Thoracic aorta (tissue), 2 donors: ENCODE data around the gene NRXN2. TPM values are rescaled to one million over a fixed set of nuclear protein-coding genes. Genes with fewer than 3 reads are reported as not detected.
A peak's percentile ranks its signal among the peaks of the same experiment; 100 is the strongest.

Source experiments
- ATAC-seq: fragments of 150-250 bp; one replicate; pipeline ENCODE4 v1.8.0; 2017; ENCODE audit warnings: low read depth; ENCODE audit not compliant: insufficient number of reproducible peaks, low FRiP score
- DNase-seq: peaks from one replicate; pipeline ENCODE4 v3.0.0-alpha.2; 2020; ENCODE audit warnings: low spot score
- H3K27ac ChIP-seq, 2 donors: fragments of 200-600 bp; sonication (generic); 1 replicate in 1 of 2; 2 replicates in 1 of 2; pipeline ENCODE4 v1.5.1; 2016; ENCODE audit warnings: mild to moderate bottlenecking in 2 of 2, moderate library complexity in 2 of 2
- H3K27me3 ChIP-seq: fragments of 200-600 bp; sonication (generic); replicated peaks from 2 replicates; pipeline ENCODE4 v1.6.0; 2016; ENCODE audit warnings: mild to moderate bottlenecking; ENCODE audit not compliant: insufficient read depth
- H3K36me3 ChIP-seq: fragments of 200-600 bp; sonication (generic); one replicate; pipeline ENCODE4 v1.5.1; 2016
- H3K4me1 ChIP-seq, 2 donors: fragments of 200-600 bp; sonication (generic); 1 replicate in 1 of 2; 2 replicates in 1 of 2; pipeline versions ENCODE4 v1.5.1 to v1.6.0; 2016; ENCODE audit warnings: low read depth in 2 of 2, mild to moderate bottlenecking in 1 of 2; ENCODE audit not compliant: control insufficient read depth in 1 of 2
- H3K4me3 ChIP-seq: fragments of 200-600 bp; sonication (generic); 2 replicates; pipeline ENCODE4 v1.5.1; 2016; ENCODE audit warnings: mild to moderate bottlenecking
- H3K9me3 ChIP-seq: fragments of 200-600 bp; sonication (generic); 2 replicates; pipeline ENCODE4 v1.5.1; 2016
- CTCF ChIP-seq: fragments of 200-600 bp; sonication (generic); IDR thresholded peaks from one replicate; pipeline ENCODE4 v1.5.1; 2019; ENCODE audit warnings: antibody characterized with exemption
- total RNA-seq, 2 donors: library from RNA; depleted of rRNA; stranded (reverse); fragments of >200 nt; gene quantifications; one replicate each; pipeline versions ENCODE4 v1.1.0 to v1.2.3, GENCODE V29; 2016

NRXN2 gene
- 10 to 100 TPM; 40.3 to 41.3 TPM for total RNA-seq

GRCh38 chr11:64723117-64723906 is at the start of gene NRXN2:
NRXN2 (minus strand) TSS chr11:64723197; CDS start chr11:64713699, 9,498 bp downstream.
- peak; percentile 35 for DNase-seq
- peak; percentile 97 for TF ChIP-seq CTCF
- peaks cover 0 to 7% of the 10 kb centered on the region in 2 donors for H3K4me1 ChIP-seq
- peak within 1 kb of the TSS; percentile 38 to 66 for H3K27ac ChIP-seq
- peak; percentile 83 for ATAC-seq
- H3K27me3 ChIP-seq: no peaks in the 10 kb centered on the region
- no peaks in the 10 kb centered on the region for H3K9me3 ChIP-seq
- H3K36me3 ChIP-seq: peaks cover 4% of the 10 kb centered on the region
- H3K4me3 ChIP-seq: peak within 1 kb of the TSS; percentile 99

- no peak for DNase-seq
- Histone ChIP-seq H3K4me1 (peaks cover 37 to 59% of the 10 kb centered on the region in 2 donors), H3K4me3 (no peak overlapping the region), H3K36me3 (peaks cover 86% of the 10 kb centered on the region), H3K27ac (peak overlapping the region; percentile 7 to 22), H3K9me3 (no peaks in the 10 kb centered on the region), H3K27me3 (no peaks in the 10 kb centered on the region)
- no peak for ATAC-seq
- no peak for TF ChIP-seq CTCF
Observed at GRCh38 chr11:64772303-64773018, 49.5 kb upstream of the NRXN2 start.

GRCh38 chr11:64771861-64772260 is 48.9 kb upstream of the NRXN2 start:
- H3K36me3 ChIP-seq: peaks cover 92% of the 10 kb centered on the region
- DNase-seq: no peak
- no peaks in the 10 kb centered on the region for H3K27me3 ChIP-seq
- no peak overlapping the region for H3K4me3 ChIP-seq
- H3K27ac ChIP-seq: no peak overlapping the region
- H3K9me3 ChIP-seq: no peaks in the 10 kb centered on the region
- H3K4me1 ChIP-seq: peaks cover 34 to 57% of the 10 kb centered on the region in 2 donors
- TF ChIP-seq CTCF: no peak
- no peak for ATAC-seq

GRCh38 chr11:64770120-64770519 is 47.1 kb upstream of the NRXN2 start:
- no peak overlapping the region for H3K4me3 ChIP-seq
- ATAC-seq (no peak), DNase-seq (no peak)
- H3K27ac ChIP-seq: no peak overlapping the region
- no peaks in the 10 kb centered on the region for H3K27me3 ChIP-seq
- H3K4me1 ChIP-seq: peaks cover 19 to 48% of the 10 kb centered on the region in 2 donors
- H3K36me3 ChIP-seq: peaks cover 92% of the 10 kb centered on the region
- H3K9me3 ChIP-seq: no peaks in the 10 kb centered on the region
- no peak for TF ChIP-seq CTCF

GRCh38 chr11:64769283-64769682 is 46.3 kb upstream of the NRXN2 start:
- Histone ChIP-seq H3K4me1 (peaks cover 14 to 49% of the 10 kb centered on the region in 2 donors), H3K27ac (no peak overlapping the region), H3K4me3 (no peak overlapping the region), H3K27me3 (no peaks in the 10 kb centered on the region), H3K36me3 (peaks cover 92% of the 10 kb centered on the region), H3K9me3 (no peaks in the 10 kb centered on the region)
- no peak for TF ChIP-seq CTCF
- ATAC-seq (no peak), DNase-seq (no peak)
